GM19023 (cell line): ENCODE data around the gene PDXK.
"Not testable (repeated sequence)": the region's sequence is repeated elsewhere in the genome, so short reads cannot be mapped to it uniquely, and the experiment has no call there.

ENCODE experiments used
- ATAC-seq: cut with Tn5 transposase; IDR thresholded peaks from one replicate; pipeline ENCODE4 v1.9.1; 2021; ENCODE audit warnings: mild to moderate bottlenecking, moderate library complexity; ENCODE audit not compliant: unreplicated experiment

The PDXK gene

DNA sequence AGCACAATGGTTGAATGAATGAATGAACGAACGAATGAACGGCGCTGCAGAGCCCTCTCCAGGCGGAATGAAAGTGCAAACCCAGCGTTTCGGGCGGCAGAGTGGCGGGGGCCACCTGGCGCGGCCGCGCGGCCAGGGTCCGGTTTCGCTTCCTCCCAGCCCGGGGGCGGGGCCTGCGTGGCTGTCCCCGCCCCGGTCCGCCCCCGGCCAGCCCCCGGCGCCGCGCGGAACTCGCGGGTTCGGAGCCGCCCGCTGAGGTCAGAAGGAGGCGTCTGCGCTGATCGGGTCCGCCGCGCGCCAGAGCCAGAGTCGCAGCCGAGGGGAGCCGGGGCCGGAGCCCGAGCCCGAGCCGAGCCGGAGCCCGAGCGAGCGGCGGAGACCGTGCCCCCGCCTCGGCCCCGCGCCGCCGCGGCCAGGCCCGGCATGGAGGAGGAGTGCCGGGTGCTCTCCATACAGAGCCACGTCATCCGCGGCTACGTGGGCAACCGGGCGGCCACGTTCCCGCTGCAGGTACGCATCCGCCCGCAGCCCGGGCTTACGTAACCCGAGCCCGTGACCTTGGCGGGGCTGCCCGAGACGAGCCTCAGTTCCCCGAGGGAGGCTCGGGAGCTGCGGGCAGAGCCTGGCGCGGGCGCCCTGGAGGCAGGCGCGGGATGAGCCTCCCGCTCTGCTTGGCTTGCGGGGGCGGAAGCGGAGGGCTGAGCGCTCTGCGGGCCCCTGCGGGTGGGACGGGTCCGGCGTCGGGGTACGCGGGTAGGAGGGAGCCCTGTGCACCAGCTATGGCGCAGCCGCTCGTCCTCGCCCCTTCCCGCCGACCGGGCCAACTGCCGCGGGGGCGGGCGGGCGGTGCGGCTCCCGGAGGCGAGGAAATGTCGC lies at the start of gene PDXK:
TSS of gene PDXK (plus strand) at position 258 of the 876 bp plus-strand sequence. CDS start at position 424, 166 bp downstream.
- ATAC-seq, result peak; percentile 64

DNA sequence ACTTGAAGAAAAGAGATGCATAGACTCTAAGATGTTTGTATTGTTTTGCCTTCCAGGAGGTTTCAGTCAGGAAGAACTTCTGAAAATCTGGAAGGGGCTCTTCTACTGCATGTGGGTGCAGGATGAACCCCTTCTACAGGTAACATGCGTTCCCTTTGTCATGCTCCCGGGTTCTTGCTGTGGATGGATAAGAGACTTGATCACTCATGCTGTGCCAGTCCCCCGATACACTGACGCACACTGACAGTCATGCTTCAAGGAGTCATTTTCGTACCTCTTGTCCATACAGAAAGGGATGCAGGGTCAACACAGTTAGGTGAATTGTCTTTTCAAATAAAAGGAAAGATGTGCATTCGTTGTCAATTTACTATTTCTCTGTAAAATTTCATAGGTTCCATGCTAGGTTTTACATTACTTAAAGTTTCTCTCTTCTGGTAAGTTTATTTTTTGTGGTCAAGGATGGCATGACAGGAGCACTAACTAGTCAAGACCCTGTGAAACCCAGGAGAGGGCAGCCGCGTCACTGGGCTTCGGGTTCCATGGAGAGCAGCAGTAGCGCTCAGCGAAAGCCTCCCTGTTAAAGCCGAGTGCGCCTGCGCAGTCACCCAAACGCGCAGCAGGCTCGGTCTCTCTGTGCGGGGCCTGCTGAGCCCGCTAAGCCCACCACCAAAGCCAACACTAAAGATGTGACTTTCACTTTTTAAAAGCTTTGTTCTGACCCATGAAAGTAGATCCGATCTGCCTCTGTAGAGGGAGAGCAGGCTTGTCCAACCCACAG lies 48.9 kb upstream of the PDXK start:
- ATAC-seq, result no peak

DNA sequence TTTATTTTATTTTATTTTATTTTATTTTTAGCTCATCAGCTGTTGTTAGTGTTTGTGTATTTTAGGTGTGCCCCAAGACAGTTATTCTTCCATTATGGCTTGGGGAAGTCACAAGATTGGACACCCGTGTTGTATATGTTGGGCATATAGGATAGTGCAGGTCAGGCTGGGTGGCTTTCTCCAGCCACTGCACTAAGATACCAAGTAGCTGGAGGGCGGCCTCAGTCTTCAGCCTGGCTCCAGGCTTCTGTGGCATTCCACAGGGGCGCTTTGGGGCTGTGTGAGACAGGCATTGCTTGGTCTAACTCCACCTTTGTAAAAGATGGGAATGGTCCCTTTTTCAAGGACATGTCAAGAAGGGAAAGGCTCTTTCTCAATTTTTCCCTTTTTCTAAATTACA lies 43.1 kb upstream of the PDXK start:
- no peak for ATAC-seq

DNA sequence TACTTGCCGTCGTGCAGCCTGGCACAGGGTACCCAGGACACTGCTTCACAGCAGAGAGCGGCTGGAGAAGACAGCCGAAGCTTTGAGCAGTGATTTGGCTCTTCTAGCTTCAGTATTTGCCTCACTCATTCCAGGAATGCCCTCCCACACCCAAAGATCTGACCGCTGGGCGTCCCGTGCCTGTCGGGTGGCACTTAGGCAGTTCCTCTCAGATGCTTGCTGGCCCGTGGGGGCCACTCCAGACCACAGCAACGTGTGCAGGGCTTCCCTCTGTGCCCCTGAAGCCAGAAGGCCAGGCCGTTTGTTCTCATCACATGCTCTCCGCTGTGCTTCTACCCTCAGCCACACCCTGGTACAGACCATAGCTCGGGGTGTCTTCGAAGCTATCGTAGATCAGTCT lies 42.5 kb upstream of the PDXK start:
- ATAC-seq, result no peak

DNA sequence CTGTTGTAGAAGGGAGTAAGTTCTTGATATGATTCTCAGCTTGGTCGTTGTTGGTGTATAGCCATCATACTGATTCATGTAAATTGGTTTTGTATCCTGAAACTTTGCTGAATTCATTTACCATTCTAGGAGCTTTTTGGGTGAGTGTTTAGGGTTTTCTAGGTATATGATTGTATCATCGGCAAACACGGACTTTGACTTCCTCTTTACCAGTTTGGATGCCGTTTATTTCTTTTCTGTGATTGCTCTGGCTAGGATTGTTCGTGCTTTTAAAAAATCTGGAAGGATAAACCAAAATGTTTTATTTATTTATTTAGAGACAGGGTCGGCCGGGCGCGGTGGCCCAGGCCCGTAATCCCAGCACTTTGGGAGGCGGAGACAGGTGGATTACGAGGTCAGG lies 39.0 kb upstream of the PDXK start:
- ATAC-seq, result no peak

DNA sequence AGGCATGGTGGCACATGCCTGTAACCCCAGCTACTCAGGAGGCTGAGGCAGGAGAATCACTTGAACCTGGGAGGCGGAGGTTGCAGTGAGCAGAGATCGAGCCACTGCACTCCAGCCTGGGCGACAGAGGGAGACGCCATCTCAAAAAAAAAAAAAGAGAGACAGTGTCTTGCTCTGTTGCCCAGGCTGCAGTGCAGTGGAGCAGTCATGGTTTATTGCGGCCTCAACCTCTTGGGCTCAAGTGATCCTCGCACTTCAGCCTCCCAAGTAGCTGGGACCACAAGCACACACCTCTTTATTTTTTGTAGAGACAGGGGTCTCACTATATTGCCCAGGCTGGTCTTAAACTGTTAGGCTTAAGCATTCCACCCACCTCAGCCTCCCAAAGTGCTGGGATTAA lies 38.5 kb upstream of the PDXK start:
- not testable (repeated sequence) for ATAC-seq

DNA sequence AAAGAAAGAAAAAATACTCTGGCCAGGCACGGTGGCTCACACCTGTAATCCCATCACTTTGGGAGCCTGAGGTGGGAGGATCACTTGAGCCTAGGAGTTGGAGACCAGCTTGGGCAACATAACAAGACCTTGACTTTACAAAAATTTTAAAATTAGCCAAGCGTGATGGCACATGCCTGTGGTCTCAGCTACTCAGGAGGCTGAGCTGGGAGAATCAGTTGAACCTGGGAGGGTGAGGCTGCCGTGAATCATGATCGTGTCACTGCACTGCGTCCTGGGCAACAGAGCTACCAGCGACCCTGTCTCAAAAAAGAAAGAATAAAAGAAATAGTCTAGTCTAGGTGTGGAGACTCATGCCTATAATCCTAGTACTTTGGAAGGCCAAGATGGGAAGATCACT lies 37.3 kb upstream of the PDXK start:
- ATAC-seq, result no peak

DNA sequence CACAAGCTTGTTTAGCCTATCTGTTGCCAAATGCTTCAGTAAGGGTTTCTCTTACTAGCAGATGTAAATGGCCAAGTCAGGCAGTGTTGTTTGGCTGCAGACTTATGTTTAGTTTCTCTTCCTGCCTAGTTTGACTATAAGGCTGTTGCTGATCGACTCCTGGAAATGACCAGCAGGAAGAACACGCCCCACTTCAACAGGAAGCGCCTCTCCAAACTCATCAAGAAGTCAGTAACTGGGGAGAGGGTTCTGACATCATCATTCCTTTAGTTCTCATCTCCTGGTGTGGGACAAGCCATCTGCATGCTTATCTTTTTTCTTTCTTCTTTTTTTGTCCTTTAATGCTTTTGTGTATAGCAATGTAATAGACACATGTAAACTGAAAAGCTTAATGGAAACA lies 34.5 kb upstream of the PDXK start:
- no peak for ATAC-seq

DNA sequence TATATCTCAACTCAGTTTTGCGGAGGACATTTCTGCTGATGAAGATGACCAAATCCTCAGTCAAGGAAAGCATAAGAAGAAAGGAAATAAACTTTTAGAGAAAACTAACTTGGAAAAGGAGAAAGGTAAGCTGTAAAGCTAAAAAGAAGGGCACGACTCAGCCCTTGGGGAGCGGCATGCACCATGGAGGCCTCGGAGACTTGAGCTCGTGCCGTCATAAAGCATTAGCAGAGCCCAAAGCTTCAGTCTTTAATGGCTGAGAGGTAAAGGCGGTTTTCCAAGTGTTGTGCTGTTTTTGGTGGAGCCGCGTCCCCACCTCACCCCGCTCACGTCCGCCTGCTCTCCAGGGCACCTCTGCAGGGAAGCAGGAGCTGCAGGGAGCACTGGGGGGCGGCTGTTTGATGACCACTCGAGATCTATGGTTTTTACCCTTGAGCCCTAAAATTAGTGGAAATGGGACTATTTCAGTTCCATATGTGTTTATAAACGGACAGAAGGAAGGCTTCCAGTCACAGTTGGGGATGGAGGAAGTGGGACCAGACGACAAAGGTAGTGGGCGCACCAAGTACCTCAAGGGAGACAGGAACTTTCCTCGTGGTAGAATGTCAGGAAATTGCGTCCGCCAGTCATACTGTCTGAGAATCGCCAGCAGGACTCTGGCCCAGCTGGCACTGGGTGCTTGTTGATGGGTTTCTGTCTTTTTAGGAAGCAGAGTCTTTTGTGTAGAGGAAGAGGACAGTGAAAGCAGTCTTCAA lies 31.9 kb upstream of the PDXK start:
- no peak for ATAC-seq

DNA sequence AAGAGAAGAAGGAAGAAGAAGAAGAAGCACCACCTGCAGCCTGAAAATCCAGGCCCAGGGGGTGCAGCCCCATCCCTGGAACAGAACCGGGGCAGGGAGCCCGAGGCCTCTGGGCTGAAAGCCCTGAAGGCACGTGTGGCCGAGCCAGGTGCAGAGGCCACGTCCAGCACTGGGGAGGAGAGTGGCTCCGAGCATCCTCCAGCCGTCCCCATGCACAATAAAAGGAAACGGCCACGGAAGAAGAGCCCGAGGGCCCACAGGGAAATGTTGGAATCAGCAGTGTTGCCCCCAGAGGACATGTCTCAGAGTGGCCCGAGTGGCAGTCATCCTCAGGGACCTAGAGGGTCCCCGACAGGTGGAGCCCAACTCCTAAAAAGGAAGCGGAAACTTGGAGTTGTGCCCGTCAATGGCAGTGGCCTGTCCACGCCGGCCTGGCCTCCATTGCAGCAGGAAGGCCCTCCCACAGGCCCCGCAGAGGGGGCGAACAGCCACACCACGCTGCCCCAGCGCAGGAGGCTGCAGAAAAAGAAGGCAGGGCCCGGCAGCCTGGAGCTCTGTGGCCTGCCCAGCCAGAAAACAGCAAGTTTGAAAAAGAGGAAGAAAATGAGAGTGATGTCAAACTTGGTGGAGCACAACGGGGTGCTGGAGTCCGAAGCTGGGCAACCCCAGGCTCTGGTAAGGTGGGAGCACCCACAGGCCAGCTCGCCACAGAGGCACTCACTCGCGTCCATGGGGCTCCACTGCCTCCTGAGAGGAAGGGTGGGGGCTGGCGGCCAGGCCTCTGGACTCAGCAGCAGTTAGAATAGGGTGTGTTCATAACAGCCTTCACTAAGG lies 31.1 kb upstream of the PDXK start:
- no peak for ATAC-seq

DNA sequence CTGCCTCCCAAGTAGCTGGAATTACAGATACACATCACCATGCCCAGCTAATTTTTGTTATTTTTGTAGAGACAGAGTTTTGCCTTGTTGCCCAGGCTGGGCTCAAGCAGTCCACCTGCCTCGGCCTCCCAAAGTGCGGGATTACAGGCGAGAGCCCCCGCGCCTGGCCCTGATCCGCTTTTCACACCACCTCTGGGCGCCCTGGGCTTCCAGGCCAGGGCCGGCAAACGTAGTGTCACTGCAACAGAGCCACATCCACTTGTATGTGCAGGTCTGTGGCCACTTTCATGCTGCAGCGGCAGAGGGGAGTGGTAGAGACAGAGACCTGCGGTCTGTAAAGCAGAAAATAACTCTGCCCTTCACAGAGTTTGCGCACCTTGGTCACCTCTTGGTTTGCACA lies 30.0 kb upstream of the PDXK start:
- no peak for ATAC-seq

DNA sequence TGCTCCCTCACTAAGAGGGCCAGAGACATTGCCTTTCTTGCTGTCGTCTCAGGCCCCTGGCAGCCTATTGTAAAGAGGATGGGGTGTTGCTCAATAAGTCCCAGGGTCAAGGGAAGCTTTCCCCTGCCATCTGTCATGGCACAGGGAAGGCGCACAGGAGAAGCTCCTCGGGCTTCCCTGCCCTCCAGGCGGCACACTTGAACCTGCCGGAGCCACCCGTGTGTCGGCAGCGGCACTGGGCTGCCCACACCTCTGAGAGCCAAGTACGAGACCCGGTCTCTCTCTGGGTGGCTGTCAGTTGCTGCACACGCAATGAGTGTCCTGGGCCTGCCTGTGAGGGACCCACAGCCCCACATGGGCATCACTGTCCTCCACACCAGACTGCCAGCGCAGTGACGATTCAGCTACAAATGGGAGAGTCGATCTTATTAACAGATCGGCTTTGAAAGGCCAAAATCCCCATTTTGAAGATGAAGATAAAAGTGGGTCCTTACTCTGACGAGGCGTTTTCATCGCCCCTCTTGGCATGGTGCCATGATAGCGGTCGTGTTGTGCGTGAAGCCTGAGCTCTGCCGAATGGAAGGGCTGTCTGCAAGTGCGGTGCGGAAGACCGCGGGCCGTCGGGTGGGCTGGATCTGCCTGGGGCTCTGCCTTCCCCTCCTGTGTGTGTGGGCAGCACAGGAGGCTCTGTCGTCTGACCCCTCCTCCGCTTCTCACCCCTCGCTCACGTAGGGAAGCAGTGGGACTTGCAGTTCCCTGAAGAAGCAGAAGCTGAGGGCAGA lies 29.2 kb upstream of the PDXK start:
- ATAC-seq, result no peak

DNA sequence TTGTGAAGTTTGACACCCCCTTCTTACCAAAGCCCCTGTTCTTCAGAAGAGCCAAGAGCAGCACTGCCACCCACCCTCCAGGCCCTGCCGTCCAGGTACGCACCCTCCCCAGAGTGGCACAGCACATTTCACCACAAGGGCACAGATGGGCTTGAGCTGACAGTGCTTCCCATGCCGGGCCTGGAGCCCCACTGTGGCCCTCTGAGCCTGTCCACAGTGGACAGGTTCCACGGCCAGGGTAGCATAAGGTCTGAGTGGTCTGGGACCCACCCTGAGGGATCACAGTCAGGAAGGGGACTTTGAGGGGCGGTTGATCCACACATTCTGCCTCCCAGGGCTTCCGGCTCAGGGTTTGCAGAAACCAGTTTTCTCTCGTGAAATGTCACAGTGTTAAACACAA lies 28.6 kb upstream of the PDXK start:
- no peak for ATAC-seq

DNA sequence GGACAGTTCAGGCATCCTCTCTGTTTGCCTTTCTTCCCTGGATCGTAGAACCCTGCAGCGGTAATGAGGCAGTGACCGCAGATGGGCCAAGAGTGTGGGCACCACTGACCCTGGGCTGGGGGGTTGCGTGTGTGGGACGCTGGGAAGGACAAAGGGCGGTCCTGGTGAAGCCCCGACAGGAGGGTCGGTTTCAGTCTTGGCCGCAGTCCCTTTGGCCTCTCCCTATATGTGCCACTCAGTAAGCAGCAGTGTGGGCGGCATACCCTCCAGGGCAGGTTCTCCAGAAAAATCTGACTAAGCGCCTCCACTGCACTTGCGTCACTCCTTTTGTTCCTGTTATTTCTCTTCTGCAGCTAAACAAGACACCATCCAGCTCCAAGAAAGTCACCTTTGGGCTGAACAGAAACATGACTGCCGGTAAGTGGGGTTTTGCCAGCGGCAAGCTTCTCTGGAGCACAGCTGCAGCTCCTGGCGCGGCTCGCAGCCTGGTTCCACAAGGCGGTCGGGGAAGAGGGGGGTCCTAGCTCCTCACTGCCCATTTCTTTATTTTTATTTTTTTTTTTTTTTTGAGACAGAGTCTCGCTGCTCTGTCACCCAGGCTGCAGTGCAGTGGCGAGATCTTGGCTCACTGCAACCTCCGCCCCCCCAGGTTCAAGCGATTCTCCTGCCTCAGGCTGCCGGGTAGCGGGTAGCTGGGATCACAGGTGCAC lies 27.7 kb upstream of the PDXK start:
- ATAC-seq, result no peak

DNA sequence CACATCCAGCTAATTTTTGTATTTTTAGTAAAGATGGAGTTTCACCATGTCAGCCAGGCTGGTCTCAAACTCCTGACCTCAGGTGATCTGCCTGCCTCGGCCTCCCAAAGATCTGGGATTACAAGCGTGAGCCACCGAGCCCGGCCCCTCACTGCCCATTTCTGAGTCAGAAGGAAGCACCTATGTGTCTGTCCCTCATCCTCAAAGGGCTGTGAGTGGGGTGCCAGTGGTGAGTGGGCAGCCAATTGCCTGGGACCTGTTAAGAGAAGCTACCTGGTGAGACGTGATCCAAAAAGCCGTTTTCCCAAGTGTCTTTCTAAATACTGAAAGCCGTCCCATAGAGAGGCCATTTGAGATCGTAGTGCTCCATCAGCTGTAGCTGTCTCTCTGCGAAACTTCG lies 27.1 kb upstream of the PDXK start:
- no peak for ATAC-seq

DNA sequence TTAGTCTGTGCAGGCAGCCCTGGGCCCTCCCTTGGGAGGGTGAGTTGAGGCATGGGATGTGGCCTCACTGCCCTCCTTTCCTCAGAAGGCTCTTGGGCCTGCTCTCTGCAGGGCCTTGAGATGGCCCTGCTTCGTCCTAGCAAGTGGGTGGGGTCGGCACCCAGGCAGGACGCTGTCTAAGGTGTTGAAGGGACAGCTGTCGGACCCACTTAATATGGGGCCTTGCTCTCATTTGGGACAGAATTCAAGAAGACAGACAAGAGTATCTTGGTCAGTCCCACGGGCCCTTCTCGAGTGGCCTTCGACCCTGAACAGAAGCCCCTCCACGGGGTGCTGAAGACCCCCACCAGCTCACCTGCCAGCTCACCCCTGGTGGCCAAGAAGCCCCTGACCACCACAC lies 26.0 kb upstream of the PDXK start:
- ATAC-seq, result no peak

DNA sequence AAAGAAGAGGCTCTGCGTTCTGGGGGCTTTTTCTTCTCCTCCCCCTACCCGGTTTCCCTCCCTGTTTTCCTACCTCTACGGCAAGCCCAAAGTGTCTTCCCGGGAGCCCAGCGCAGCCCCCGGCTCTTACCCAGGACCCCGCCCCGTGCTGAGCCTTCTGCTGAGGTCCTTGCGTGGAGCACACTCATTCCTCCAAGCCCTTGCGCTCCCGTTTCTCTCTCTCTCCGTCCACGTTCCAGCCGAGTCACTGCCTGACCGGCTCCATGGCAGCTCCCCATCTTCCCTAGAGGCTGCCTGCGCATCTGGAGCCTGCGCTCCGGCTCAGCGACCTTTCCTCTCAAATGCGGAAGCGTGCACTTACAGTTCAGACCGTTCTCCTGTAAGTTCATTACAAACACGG lies 24.9 kb upstream of the PDXK start:
- ATAC-seq, result no peak

DNA sequence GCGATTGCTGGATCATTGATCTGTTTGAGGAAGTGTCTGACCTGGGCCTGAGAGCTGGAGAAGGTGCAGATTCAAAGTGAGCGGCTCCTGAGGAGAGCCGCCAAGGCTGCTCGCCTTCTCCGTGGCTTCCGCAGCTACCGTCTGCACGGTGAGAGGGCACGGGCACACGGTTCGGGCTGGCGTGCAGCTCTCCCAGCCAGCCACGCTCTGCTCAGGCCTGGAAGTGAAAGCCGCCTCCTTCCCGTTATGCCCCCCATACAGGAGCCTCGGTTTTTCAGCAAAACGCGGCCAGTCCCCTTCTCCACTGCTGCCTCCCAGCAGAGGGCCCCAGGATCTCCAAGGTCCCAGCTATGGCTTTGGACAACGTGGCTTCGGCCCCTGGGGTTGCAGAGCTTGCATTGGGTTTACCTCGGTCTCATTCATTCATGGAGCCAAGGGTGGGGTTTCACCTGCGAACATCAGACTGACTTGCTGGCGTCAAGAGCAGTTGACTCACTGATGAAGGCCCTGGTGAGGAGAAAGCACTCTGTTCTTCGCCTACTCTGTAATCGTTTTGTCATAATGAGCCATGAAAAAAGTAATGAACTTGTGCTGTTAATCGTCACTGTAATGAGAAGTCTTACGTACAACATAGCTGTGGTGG lies 24.4 kb upstream of the PDXK start:
- ATAC-seq, result no peak

DNA sequence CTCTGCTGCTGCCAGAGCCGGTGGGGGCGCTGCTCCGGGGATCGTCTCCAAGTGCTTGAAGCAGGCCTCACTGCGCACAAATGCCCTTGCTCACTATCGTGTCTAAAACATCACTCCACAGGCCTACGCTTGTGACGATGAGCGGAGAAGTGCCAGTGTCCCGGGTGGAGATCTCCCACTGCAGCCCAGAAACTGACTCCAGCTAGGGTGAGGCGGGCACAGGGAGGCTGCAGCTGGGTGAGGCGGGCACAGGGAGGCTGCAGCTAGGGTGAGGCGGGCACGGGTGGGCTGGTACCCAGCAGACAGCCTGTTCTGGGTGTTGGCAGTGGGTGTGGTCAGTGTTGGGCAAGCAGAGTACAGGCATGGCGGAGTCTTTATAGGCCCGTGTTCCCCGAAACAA lies 22.7 kb upstream of the PDXK start:
- no peak for ATAC-seq
